Renal cortex interstitium (tissue), 11 donors: ENCODE results near the gene SLC35D2. TPM values are rescaled to one million over a fixed set of nuclear protein-coding genes. Genes with fewer than 3 reads are reported as not detected.

Experiments
- DNase-seq, 11 donors: peaks; one replicate each; pipeline ENCODE4 v3.0.0-alpha.2; 2013; ENCODE audit warnings: low read depth in 9 of 11, low spot score in 4 of 11; ENCODE audit errors: extremely low read depth in 1 of 11
- polyA plus RNA-seq, 3 donors: library from polyadenylated mRNA; unstranded; fragments of 120-200 nt; gene quantifications; one replicate each; pipeline ENCODE4 v1.2.1, GENCODE V29; 2013; ENCODE audit not compliant: insufficient read length in 3 of 3

Gene SLC35D2
- polyA plus RNA-seq, 3 donors, result 32.6 to 44.5 (median 38.7) TPM

DNA sequence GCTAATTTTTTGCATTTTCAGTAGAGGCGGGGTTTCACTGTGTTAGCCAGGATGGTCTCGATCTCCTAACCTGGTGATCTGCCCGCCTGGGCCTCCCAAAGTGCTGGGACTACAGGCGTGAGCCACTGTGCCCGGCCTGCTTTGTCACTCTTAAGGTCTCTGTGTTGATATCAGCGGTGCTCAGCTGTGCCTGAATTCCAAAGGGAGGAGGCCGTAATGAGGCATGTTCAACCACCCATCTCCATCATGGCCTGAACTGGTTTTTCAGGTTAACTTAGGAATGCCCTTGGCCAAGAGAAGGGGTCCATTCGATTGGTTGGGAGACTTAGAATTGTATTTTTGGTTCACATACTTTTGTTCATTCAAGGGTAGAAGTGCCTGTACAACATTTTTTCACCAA, 103.6 kb downstream of the SLC35D2 start:
- peak in 10 of 11 donors; percentile 16 to 78 (median 40) for DNase-seq

DNA sequence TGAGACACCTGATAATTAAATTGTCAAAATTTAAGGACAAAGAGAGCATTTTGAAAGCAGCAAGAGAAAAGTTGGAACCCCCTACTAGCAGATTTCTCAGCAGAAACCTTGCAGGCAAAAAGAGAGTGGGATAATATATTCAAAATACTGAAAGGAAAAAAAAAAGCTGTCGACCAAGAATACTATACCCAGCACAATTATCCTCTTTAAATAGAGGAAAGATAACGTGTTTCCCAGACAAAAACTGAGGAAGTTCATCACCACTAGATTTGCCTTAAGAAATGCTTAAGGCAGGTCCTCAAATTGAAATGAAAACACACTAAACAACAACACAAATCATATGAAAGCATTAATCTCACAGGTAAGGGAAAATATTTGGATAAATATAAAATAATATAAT, 108.6 kb downstream of the SLC35D2 start:
- no peak for DNase-seq

Other genes with a start within 250 kb of the SLC35D2 start
- gene HSD17B3, start 81.5 kb downstream of the SLC35D2 start, polyA plus RNA-seq, result 1 to 10 TPM in 1 of 3 donors, under 1 TPM in 2; 0.49 to 1.2 (median 0.86) TPM
- 1 to 10 TPM; 7.9 to 9.7 (median 9.2) TPM for gene ZNF367, start 34.7 kb upstream of the SLC35D2 start, polyA plus RNA-seq
- 10 to 100 TPM; 19.1 to 21.9 (median 19.8) TPM for gene HABP4, start 66.5 kb upstream of the SLC35D2 start, polyA plus RNA-seq
- gene CDC14B, start 236.1 kb upstream of the SLC35D2 start, polyA plus RNA-seq, result 10 to 100 TPM; 23.7 to 32.0 (median 28.4) TPM